ENCODE measurements around the gene CYTH1. TPM values are rescaled to one million over a fixed set of nuclear protein-coding genes. Genes with fewer than 3 reads are reported as not detected.

Gene CYTH1
- total RNA-seq, 1 experiment from 2014 or later = 34.3 TPM

DNA sequence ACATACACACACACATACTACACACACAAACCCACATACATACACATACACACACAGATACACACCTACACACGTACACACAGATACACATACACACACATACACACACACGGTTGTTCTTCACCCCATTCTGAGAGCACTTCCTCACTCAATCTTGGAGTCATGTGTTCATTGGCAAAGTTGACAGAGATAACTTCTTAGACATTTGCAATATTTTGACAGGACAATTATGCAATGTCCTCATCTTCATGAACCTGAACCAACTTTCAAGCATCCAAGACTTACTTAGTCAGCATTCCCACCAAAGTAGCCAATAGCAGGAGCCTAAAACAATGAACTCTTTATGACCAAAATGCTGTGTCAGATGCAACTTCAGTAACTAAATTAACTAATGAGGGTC is 127.7 kb downstream of the CYTH1 start:
- no peak for DNase-seq (ENCODE audit: low read depth, low spot score)
- H3K4me3 ChIP-seq (replicated peaks in 1 of 2; ENCODE audit: low read depth in 1 of 2, low read length in 2 of 2) = no peak overlapping the region
- H3K79me2 ChIP-seq (ENCODE audit: insufficient read depth, low read length) = no peaks in the 10 kb centered on the region
- ATAC-seq = no peak
- TF ChIP-seq, protein P1, sequence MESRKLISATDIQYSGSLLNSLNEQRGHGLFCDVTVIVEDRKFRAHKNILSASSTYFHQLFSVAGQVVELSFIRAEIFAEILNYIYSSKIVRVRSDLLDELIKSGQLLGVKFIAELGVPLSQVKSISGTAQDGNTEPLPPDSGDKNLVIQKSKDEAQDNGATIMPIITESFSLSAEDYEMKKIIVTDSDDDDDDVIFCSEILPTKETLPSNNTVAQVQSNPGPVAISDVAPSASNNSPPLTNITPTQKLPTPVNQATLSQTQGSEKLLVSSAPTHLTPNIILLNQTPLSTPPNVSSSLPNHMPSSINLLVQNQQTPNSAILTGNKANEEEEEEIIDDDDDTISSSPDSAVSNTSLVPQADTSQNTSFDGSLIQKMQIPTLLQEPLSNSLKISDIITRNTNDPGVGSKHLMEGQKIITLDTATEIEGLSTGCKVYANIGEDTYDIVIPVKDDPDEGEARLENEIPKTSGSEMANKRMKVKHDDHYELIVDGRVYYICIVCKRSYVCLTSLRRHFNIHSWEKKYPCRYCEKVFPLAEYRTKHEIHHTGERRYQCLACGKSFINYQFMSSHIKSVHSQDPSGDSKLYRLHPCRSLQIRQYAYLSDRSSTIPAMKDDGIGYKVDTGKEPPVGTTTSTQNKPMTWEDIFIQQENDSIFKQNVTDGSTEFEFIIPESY (IDR thresholded peaks at IDR 0.05; ENCODE audit: extremely low read depth, insufficient replicate concordance, low read length) = no peak
- no peak for TF ChIP-seq ZNF274 (IDR thresholded peaks at IDR 0.05; ENCODE audit: low read depth, low read length)
- TF ChIP-seq SP1 (IDR thresholded peaks at IDR 0.05; ENCODE audit: low read depth) = no peak
- TF ChIP-seq YY1 (IDR thresholded peaks at IDR 0.05; ENCODE audit: extremely low read depth, insufficient replicate concordance, low read depth, low read length) = no peak
- no peak for TF ChIP-seq CEBPB (IDR thresholded peaks at IDR 0.05; ENCODE audit: low read depth)
- no peaks in the 10 kb centered on the region for H3K9me3 ChIP-seq (ENCODE audit: control insufficient read depth in 1 of 2, insufficient read depth in 1 of 2, low read depth in 1 of 2, low read length in 2 of 2)
- no peak overlapping the region for H3K27ac ChIP-seq (ENCODE audit: low read depth, low read length)
- RAD21 ChIA-PET (ENCODE audit: low non-redundant PET in 1 of 2, low total read pairs in 2 of 2, uncharacterized antibody in 2 of 2, unreplicated experiment in 2 of 2) = no interaction called here
- no peaks in the 10 kb centered on the region for H4K20me1 ChIP-seq (ENCODE audit: insufficient read depth)
- H3K9me2 ChIP-seq (ENCODE audit: insufficient read depth) = no peaks in the 10 kb centered on the region
- H3K27me3 ChIP-seq (ENCODE audit: insufficient read depth, low read length) = no peaks in the 10 kb centered on the region
- no peaks in the 10 kb centered on the region for H3K36me3 ChIP-seq (ENCODE audit: control insufficient read depth in 1 of 2, insufficient read depth in 2 of 2, low read length in 2 of 2)
- no peak overlapping the region for H3K9ac ChIP-seq (ENCODE audit: low read length)
- POLR2A ChIA-PET = no interaction called here
- H3K4me1 ChIP-seq (ENCODE audit: control insufficient read depth in 1 of 2, insufficient read depth in 2 of 2, low read length in 2 of 2) = no peaks in the 10 kb centered on the region
- intact Hi-C loops (cut with micrococcal nuclease) = no loop called here
- no TSS peak for BruUV-seq (replicated peaks)
- CTCF ChIA-PET = no interaction called here
- H2AFZ ChIP-seq (ENCODE audit: low read depth, low read length, poor library complexity, severe bottlenecking) = no peak overlapping the region
- no peak overlapping the region for H3K4me2 ChIP-seq (ENCODE audit: low read length)

DNA sequence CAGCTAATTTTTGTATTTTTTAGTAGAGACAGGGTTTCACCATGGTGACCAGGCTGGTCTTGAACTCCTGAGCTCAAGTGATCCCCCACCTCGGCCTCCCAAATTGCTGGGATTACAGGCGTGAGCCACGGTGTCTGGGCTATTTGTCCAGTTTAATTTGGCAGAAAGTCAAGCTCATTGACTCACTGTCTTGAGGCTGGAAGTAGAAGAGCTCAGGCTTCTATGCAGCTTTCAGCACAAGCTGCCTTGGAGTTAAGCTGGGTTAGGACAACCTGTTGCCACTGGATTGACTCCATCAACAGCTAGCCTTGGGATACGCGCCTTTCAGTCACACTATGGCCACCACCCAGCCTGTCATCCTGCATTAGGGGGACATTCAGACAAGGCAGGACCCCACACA is 128.7 kb downstream of the CYTH1 start:
- ChIA-PET RAD21 (ENCODE audit: low non-redundant PET in 1 of 2, low total read pairs in 2 of 2, uncharacterized antibody in 2 of 2, unreplicated experiment in 2 of 2) (no interaction called here), POLR2A (no interaction called here), CTCF (no interaction called here)
- Histone ChIP-seq H3K27me3 (ENCODE audit: insufficient read depth, low read length) (no peaks in the 10 kb centered on the region), H2AFZ (ENCODE audit: low read depth, low read length, poor library complexity, severe bottlenecking) (no peak overlapping the region), H3K36me3 (ENCODE audit: control insufficient read depth in 1 of 2, insufficient read depth in 2 of 2, low read length in 2 of 2) (no peaks in the 10 kb centered on the region), H3K9ac (ENCODE audit: low read length) (no peak overlapping the region), H3K9me3 (ENCODE audit: control insufficient read depth in 1 of 2, insufficient read depth in 1 of 2, low read depth in 1 of 2, low read length in 2 of 2) (no peaks in the 10 kb centered on the region), H3K4me1 (ENCODE audit: control insufficient read depth in 1 of 2, insufficient read depth in 2 of 2, low read length in 2 of 2) (no peaks in the 10 kb centered on the region), H3K4me3 (replicated peaks in 1 of 2; ENCODE audit: low read depth in 1 of 2, low read length in 2 of 2) (no peak overlapping the region), H3K9me2 (ENCODE audit: insufficient read depth) (no peaks in the 10 kb centered on the region), H3K27ac (ENCODE audit: low read depth, low read length) (no peak overlapping the region), H3K4me2 (ENCODE audit: low read length) (no peak overlapping the region), H3K79me2 (ENCODE audit: insufficient read depth, low read length) (no peaks in the 10 kb centered on the region), H4K20me1 (ENCODE audit: insufficient read depth) (no peaks in the 10 kb centered on the region)
- no TSS peak for BruUV-seq (replicated peaks)
- DNase-seq (ENCODE audit: low read depth, low spot score) (no peak), ATAC-seq (no peak)
- TF ChIP-seq EZH2 (IDR thresholded peaks at IDR 0.05) (no peak), SP1 (IDR thresholded peaks at IDR 0.05; ENCODE audit: low read depth) (no peak), TCF7L2 (IDR thresholded peaks at IDR 0.05; ENCODE audit: borderline replicate concordance, extremely low read depth, insufficient read depth, insufficient read length) (no peak), ATF3 (IDR thresholded peaks at IDR 0.05) (no peak)
- intact Hi-C loops (cut with micrococcal nuclease) = no loop called here

All from HCT116 (cell line).